GM12874 (cell line): ENCODE results near the gene DYNLRB2.

Experiments
- TF ChIP-seq, protein P1 (sequence below): IDR thresholded peaks from 2 replicates; pipeline ENCODE4 v1.5.1; 2011; ENCODE audit warnings: low read depth, mild to moderate bottlenecking, control low read depth, low read length, moderate library complexity; ENCODE audit not compliant: insufficient read depth

The DYNLRB2 gene

DNA sequence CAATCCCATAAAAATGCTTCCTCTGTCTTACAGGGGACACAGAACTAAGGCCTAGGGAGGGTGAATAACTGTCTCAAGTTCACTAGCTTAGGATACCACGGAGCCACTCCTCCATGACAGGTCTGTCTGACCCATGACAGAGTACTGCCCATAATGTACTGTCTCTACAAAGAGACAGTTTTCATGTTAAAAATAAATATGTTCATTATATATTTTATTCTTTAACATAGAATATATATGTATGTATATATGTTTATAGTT is 28.3 kb upstream of the DYNLRB2 start:
- TF ChIP-seq, protein P1, sequence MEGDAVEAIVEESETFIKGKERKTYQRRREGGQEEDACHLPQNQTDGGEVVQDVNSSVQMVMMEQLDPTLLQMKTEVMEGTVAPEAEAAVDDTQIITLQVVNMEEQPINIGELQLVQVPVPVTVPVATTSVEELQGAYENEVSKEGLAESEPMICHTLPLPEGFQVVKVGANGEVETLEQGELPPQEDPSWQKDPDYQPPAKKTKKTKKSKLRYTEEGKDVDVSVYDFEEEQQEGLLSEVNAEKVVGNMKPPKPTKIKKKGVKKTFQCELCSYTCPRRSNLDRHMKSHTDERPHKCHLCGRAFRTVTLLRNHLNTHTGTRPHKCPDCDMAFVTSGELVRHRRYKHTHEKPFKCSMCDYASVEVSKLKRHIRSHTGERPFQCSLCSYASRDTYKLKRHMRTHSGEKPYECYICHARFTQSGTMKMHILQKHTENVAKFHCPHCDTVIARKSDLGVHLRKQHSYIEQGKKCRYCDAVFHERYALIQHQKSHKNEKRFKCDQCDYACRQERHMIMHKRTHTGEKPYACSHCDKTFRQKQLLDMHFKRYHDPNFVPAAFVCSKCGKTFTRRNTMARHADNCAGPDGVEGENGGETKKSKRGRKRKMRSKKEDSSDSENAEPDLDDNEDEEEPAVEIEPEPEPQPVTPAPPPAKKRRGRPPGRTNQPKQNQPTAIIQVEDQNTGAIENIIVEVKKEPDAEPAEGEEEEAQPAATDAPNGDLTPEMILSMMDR: no peak

DNA sequence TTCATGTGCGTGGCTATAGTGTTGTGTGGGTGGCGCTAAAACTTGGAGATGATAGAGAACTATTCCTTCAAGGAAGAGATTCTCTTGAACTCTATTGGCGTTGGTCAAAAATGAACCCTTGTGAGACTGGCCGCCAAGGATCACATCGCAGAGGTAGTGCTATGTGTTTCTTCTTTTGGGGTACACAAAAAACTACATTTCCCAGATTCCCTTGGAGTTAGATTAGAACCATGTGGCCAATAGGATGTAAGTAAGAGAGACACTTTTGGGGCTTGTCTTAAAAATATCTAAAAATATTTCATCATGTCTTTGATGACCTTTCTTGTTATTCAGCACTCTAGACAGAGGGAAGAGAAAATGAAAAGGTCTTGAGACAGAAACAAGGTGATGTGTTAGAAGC is 25.4 kb upstream of the DYNLRB2 start:
- TF ChIP-seq, protein P1: no peak

DNA sequence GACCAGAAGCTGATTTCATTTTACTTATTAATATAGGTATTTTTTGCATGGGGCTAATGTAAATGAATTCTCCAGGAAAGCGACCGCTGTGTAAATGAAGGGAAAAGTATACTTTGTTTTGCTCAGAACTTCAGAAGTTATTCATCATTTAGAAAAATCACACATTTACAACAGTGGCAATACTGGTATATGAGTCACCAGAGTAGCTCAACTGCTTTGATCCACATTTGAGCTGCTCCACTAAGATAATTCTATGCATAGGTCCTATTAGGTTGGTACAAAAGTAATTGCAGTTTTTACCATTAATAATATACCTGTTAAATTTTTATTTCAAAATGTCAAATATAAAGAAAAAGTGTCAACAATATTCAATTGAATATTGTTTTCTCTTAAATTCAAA is 22.9 kb upstream of the DYNLRB2 start:
- TF ChIP-seq, protein P1: no peak

DNA sequence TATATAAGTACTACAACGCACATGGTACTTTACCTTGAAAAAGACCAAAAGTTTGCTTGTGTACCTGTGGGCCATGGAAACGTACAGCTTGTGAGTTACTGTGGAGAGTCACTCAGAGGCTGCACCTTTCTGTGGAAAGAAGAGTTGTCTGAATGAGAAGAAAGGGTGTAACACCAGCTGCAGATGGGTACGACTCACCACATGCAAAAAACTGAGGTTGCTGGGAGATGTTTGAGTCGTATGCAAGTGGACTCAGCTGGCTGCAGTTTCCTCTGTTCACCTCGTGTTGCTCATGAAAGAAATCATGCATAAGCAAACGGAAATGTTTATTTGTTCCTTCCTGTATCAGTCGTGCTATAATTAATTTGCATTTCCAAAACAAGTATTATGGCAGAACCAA is 22.4 kb upstream of the DYNLRB2 start:
- TF ChIP-seq, protein P1: no peak

DNA sequence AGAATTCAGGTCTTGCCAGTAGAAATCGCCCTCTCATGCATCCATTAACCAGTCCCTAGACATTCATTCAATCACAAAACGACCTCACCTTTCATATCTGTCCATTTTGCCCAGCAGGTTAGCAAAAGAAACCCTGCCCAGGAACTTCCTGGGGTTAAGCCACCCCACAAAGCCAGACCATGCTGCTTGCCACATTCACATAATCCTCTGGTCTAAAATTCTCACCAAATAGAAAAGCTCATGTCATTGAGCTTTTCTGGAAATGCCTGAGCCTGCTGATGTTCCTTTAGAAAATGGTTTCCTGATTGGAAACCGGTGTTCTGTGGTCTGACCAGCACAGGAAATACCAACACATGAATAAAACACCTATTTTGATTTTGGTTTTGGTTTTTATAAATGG is 21.6 kb upstream of the DYNLRB2 start:
- TF ChIP-seq, protein P1: no peak

DNA sequence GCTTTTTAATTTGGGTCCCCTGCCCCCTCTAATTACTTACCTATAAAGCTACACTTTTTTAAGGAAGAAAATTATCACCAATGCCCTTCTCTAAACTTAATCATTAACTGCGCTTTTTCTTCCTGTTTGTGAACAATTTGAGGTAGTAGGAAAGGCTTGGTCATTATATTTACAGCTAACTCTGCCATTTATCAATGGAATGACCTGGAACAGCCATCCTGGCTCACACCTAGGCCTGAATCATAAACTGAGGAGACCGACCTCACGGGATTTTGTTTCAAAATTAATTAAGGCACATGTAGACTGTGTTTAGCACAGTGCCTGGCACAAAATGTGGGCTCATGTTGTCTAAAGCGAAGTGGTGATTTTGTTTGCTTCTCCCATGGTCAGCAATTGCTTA is 15.4 kb upstream of the DYNLRB2 start:
- TF ChIP-seq, protein P1: no peak

DNA sequence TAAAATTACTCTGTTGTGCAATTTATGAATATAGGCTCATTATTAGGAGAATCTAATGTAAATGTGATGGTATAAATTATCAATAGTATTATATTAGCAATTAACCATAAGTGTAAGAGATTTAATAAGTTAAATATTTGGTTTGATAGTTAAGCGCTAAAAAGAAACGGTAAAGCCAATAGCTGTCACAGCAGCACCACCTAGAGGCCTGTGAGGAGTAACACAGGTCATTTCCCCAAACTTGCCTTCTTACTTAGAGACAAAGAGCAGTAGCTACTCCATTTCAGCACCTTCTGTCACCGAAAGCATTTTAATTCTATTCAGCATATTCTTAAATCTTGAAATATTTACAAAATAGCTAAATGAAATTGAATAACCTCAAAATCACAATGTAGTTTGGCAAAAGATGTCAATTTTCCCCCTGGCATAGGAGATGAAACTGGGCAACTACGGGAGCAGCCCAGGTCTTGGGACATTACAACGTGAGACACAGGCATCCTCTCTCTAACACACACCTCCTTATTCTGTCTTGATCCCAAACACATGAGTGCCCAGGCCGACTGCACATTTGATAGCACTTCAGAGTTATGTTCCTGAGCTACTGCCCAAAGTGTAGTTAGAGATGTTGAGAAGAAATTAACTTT is 14.3 kb upstream of the DYNLRB2 start:
- TF ChIP-seq, protein P1: peak; percentile 67
